ENCODE data around the gene FNDC1. TPM values are rescaled to one million over a fixed set of nuclear protein-coding genes. Genes with fewer than 3 reads are reported as not detected.

The FNDC1 gene
- total and polyA plus RNA-seq, 3 donors from 2014 or later, result 0.87 to 4.9 (median 1.7) TPM

DNA sequence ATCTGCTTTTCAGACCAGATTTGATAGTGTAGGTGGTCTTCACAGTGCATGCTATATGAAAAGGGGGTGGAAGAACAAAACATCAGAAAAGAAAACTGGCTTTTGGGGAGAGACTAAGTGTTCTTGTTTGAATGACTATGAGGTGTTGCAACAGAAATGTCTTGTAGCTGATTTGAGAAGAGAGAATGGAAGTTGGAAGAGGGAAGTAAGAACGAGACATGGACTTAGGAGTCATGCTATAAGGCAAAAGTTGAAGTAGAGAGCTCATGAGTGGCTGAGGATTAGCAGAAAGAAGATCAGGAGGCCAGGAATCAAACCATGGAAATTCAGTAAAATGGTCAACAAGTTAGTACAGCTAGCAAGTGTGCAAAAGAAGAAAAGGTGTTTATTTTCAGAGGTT, 32.1 kb downstream of the FNDC1 start:
- intact Hi-C loops (cut with DNase I; ENCODE audit: low total_unique reads), result no loop called here
- H3K4me1 ChIP-seq, result no peaks in the 10 kb centered on the region
- H3K4me3 ChIP-seq, result no peak overlapping the region
- TF ChIP-seq, protein P1, sequence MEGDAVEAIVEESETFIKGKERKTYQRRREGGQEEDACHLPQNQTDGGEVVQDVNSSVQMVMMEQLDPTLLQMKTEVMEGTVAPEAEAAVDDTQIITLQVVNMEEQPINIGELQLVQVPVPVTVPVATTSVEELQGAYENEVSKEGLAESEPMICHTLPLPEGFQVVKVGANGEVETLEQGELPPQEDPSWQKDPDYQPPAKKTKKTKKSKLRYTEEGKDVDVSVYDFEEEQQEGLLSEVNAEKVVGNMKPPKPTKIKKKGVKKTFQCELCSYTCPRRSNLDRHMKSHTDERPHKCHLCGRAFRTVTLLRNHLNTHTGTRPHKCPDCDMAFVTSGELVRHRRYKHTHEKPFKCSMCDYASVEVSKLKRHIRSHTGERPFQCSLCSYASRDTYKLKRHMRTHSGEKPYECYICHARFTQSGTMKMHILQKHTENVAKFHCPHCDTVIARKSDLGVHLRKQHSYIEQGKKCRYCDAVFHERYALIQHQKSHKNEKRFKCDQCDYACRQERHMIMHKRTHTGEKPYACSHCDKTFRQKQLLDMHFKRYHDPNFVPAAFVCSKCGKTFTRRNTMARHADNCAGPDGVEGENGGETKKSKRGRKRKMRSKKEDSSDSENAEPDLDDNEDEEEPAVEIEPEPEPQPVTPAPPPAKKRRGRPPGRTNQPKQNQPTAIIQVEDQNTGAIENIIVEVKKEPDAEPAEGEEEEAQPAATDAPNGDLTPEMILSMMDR (IDR thresholded peaks at IDR 0.05), result no peak
- no peak for TF ChIP-seq POLR2A (IDR thresholded peaks at IDR 0.05)
- H3K36me3 ChIP-seq (ENCODE audit: low read depth, missing control alignments), result no peaks in the 10 kb centered on the region
- no peaks in the 10 kb centered on the region for H3K27me3 ChIP-seq
- H3K9me3 ChIP-seq, result no peaks in the 10 kb centered on the region
- no peak for DNase-seq
- WGBS, 2 donors, result 84 to 86% methylated on average over 1 of the region's 1 CpG
- no peak overlapping the region for H3K27ac ChIP-seq

DNA sequence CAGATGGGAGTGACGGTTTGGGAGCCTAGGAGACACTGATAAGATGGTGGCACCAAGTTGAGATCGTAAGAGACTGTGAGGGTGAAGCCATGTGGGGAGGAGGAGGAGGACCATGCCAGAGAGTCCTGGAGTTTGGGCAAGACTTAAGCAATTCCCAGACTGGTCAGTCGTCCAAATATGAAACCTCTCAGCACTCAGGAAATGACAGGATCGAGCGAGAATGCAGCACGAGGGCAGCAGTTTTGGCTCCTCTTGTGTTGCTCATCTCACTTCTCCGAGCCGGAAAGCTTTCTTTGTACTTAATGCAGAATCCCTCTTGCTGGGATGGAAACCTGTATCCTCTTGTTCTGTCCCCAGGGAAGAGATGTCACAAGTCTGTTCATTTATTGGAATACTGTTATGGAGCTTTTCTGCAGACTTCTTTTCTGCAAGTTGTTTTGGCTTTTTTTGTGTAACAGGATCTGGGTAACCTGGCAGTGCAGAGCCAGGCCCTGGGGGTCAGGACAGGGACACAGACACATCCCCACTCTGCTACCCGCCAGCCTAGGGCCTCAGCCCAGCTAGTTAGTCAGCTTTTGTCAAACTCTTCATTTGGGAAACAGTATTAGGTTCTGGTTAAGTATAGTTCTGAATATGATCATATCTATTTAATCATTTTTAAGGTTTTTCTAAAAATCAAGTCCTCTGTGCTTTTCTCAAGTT, 34.3 kb downstream of the FNDC1 start:
- 73 to 78% methylated on average over 9 of the region's 9 CpGs for WGBS, 2 donors
- Histone ChIP-seq H3K27me3 (no peaks in the 10 kb centered on the region), H3K9me3 (no peaks in the 10 kb centered on the region), H3K36me3 (ENCODE audit: low read depth, missing control alignments) (no peaks in the 10 kb centered on the region), H3K27ac (no peak overlapping the region), H3K4me3 (no peak overlapping the region), H3K4me1 (no peaks in the 10 kb centered on the region)
- intact Hi-C loops (cut with DNase I; ENCODE audit: low total_unique reads), result no loop called here
- no peak for TF ChIP-seq POLR2A (IDR thresholded peaks at IDR 0.05)
- no peak for DNase-seq

DNA sequence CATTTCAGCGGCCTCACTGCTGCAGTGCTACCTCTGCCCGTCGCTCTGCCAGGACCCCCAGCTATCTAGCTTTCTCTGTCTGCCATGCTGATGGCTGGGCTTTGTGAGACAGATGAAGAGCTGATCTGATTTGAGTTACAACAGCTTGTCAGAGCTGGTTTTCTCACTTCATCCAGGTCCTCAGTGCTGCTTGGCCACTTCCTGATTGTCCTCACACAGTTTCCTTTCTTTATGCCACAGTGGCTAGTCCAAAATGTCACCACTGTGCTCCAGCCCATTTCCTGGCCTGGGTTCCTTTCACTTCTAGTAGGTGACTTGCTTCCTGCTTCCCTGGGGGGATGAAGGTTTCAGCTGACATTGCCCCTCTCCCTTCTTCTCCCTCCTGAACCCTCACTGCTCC, 35.4 kb downstream of the FNDC1 start:
- Histone ChIP-seq H3K9me3 (no peaks in the 10 kb centered on the region), H3K4me1 (no peaks in the 10 kb centered on the region), H3K4me3 (no peak overlapping the region), H3K27me3 (no peaks in the 10 kb centered on the region), H3K36me3 (ENCODE audit: low read depth, missing control alignments) (no peaks in the 10 kb centered on the region), H3K27ac (no peak overlapping the region)
- no peak for DNase-seq
- no peak for TF ChIP-seq POLR2A (IDR thresholded peaks at IDR 0.05)
- TF ChIP-seq, protein P1 (IDR thresholded peaks at IDR 0.05), result no peak
- intact Hi-C loops (cut with DNase I; ENCODE audit: low total_unique reads), result no loop called here
- WGBS, 2 donors, result 97% methylated on average over 3 of the region's 3 CpGs

DNA sequence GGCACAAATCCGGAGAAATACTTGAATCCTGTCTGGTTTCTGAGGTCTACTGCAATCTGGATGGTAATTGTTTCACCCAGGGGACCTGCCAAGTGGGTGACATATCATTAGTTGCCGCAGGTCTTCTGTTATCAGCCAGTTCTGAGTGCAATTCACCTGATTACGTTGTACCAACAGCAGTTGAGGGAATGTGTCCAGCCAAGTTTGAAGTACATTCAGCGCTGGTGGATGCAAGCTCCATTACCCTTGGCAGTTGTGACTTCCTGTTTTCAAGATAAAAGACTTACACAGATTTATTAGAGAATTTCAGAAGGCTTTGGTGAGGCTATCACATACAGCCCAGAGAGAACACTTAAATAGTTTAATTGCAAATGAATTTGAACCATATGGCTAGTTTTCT, 42.8 kb downstream of the FNDC1 start:
- TF ChIP-seq, protein P1 (IDR thresholded peaks at IDR 0.05), result no peak
- TF ChIP-seq POLR2A (IDR thresholded peaks at IDR 0.05), result no peak
- no peak overlapping the region for H3K4me3 ChIP-seq
- H3K36me3 ChIP-seq (ENCODE audit: low read depth, missing control alignments), result no peaks in the 10 kb centered on the region
- intact Hi-C loops (cut with DNase I; ENCODE audit: low total_unique reads), result no loop called here
- H3K27me3 ChIP-seq, result no peaks in the 10 kb centered on the region
- H3K4me1 ChIP-seq, result no peaks in the 10 kb centered on the region
- no peak overlapping the region for H3K27ac ChIP-seq
- H3K9me3 ChIP-seq, result no peaks in the 10 kb centered on the region
- 64 to 81% methylated on average over 4 of the region's 4 CpGs for WGBS, 2 donors
- no peak for DNase-seq

DNA sequence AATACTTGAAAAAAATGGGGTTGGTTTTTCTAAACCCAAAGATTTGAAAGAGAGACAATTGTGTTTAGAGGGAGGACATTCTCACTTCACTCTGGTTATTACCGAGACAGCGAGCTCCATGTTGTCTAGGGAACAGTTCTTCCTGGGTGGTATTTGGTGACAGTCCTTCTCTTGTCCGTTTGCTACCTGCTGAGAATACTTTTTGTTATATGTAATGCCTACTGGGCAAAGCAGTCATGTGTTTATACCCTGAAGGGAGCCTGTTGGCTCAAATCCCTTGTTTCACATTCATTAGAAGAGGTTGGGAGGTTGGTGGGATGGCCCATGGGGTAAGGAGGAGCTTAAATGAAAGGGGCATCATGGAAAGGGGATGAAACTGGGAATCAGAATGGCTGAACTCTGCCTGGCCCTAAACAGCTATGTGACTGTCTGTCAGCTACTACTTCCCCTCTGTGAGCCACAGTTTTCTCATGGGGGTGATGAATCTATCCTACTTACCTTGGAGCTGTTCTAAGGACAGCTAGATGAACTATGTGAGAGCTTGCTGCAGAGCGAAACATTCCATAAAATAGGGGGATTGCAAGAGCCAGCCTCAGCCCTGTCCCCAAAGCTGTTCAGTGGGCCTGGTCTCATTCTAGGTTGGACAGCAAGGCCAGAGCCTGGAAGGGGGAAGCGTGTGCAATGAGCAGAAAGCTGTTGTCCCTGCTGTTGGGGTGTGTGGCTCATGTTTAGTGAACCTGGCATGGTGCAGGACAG, 43.5 kb downstream of the FNDC1 start:
- H3K4me3 ChIP-seq, result no peak overlapping the region
- no peak overlapping the region for H3K27ac ChIP-seq
- WGBS, 2 donors, result 87 to 92% methylated on average over 5 of the region's 5 CpGs
- intact Hi-C loops (cut with DNase I; ENCODE audit: low total_unique reads), result no loop called here
- no peaks in the 10 kb centered on the region for H3K4me1 ChIP-seq
- no peak for DNase-seq
- no peaks in the 10 kb centered on the region for H3K27me3 ChIP-seq
- no peaks in the 10 kb centered on the region for H3K36me3 ChIP-seq (ENCODE audit: low read depth, missing control alignments)
- no peaks in the 10 kb centered on the region for H3K9me3 ChIP-seq
- TF ChIP-seq, protein P1 (IDR thresholded peaks at IDR 0.05), result no peak
- TF ChIP-seq POLR2A (IDR thresholded peaks at IDR 0.05), result no peak
